ENCODE measurements around the gene HORMAD2.

DNA sequence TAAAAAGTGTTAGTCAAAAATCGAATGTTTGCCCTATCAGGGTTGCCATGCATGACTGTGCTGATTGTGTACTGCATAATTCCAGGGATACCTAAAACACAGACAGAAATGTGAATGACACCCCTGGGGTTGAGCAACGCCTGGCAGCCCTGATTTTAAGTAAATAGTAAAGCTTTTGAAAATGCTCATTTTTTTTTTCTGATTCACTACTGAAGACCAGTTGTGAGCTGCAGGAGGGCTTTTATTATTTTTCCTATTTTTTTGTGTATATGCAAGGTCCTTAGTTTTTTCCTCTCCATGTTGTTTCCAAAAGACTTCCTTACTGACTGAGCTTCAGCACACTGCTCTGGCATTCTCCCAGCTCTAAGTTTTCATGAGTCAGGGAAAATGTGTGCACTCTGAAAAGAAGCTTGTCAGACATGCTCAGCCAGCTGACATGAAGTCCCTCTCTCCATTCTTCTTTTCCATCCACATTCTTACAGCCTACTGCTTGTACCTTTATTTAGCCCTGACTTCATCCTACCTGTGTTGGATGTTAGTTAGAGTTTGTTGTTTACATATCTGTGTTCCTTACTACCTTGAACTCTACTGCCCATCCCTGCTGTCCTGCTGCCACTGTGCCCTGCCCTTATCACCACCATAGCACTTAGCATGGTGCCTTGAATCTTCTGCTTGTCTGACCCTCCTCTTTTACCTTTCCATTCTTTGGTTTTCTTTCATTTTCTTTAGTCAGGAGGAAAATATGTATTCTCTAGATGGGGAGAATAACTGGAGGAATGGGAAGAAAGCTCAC is 79.5 kb downstream of the HORMAD2 start:
- TF ChIP-seq, protein P1, sequence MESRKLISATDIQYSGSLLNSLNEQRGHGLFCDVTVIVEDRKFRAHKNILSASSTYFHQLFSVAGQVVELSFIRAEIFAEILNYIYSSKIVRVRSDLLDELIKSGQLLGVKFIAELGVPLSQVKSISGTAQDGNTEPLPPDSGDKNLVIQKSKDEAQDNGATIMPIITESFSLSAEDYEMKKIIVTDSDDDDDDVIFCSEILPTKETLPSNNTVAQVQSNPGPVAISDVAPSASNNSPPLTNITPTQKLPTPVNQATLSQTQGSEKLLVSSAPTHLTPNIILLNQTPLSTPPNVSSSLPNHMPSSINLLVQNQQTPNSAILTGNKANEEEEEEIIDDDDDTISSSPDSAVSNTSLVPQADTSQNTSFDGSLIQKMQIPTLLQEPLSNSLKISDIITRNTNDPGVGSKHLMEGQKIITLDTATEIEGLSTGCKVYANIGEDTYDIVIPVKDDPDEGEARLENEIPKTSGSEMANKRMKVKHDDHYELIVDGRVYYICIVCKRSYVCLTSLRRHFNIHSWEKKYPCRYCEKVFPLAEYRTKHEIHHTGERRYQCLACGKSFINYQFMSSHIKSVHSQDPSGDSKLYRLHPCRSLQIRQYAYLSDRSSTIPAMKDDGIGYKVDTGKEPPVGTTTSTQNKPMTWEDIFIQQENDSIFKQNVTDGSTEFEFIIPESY (IDR thresholded peaks at IDR 0.05; ENCODE audit: borderline replicate concordance, low read depth): no peak
- TF ChIP-seq, protein P2, sequence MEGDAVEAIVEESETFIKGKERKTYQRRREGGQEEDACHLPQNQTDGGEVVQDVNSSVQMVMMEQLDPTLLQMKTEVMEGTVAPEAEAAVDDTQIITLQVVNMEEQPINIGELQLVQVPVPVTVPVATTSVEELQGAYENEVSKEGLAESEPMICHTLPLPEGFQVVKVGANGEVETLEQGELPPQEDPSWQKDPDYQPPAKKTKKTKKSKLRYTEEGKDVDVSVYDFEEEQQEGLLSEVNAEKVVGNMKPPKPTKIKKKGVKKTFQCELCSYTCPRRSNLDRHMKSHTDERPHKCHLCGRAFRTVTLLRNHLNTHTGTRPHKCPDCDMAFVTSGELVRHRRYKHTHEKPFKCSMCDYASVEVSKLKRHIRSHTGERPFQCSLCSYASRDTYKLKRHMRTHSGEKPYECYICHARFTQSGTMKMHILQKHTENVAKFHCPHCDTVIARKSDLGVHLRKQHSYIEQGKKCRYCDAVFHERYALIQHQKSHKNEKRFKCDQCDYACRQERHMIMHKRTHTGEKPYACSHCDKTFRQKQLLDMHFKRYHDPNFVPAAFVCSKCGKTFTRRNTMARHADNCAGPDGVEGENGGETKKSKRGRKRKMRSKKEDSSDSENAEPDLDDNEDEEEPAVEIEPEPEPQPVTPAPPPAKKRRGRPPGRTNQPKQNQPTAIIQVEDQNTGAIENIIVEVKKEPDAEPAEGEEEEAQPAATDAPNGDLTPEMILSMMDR (IDR thresholded peaks at IDR 0.05): no peak
- no peak for TF ChIP-seq FOXM1 (IDR thresholded peaks at IDR 0.05; ENCODE audit: low read depth)
- no peak for TF ChIP-seq RXRA (IDR thresholded peaks at IDR 0.05; ENCODE audit: borderline replicate concordance, low read depth)
- no peak for TF ChIP-seq RAD21 (IDR thresholded peaks at IDR 0.05; ENCODE audit: low read length)
- no peak for TF ChIP-seq EP300 (IDR thresholded peaks at IDR 0.05; ENCODE audit: borderline replicate concordance in 1 of 2, low read depth in 1 of 2, low read length in 1 of 2)
- TF ChIP-seq NFIC (IDR thresholded peaks at IDR 0.05; ENCODE audit: borderline replicate concordance): no peak
